Measurements from ENCODE around the gene NCOA3. TPM values are rescaled to one million over a fixed set of nuclear protein-coding genes. Genes with fewer than 3 reads are reported as not detected.

NCOA3 gene
- polyA plus RNA-seq, 3 donors = 5.3 to 8.2 (median 8.2) TPM

GRCh38 chr20:47466704-47467459, 34.8 kb upstream of the NCOA3 start:
- no peak overlapping the region for H3K27ac ChIP-seq (ENCODE audit: low read depth, low read length)
- WGBS, 3 donors = 92 to 95% (median 94%) methylated on average over 15 of the region's 15 CpGs

- no peak overlapping the region for H3K27ac ChIP-seq (ENCODE audit: low read depth, low read length)
- WGBS, 3 donors = 40 to 67% (median 61%) methylated on average over 14 of the region's 14 CpGs
Measured at GRCh38 chr20:47468290-47469050, 33.2 kb upstream of the NCOA3 start.

GRCh38 chr20:47475419-47476044, 26.2 kb upstream of the NCOA3 start:
- 88 to 97% (median 91%) methylated on average over 4 of the region's 4 CpGs for WGBS, 3 donors
- H3K27ac ChIP-seq (ENCODE audit: low read depth, low read length) = no peak overlapping the region

GRCh38 chr20:47476452-47476851, 25.2 kb upstream of the NCOA3 start:
- no peak overlapping the region for H3K27ac ChIP-seq (ENCODE audit: low read depth, low read length)
- WGBS, 3 donors = 93 to 99% (median 98%) methylated on average over 2 of the region's 2 CpGs

- WGBS, 3 donors = 94 to 97% (median 94%) methylated on average over 4 of the region's 4 CpGs
- no peak overlapping the region for H3K27ac ChIP-seq (ENCODE audit: low read depth, low read length)
Measured at GRCh38 chr20:47479093-47479492, 22.6 kb upstream of the NCOA3 start.

GRCh38 chr20:47479506-47479905, 22.2 kb upstream of the NCOA3 start:
- no peak overlapping the region for H3K27ac ChIP-seq (ENCODE audit: low read depth, low read length)

- WGBS, 3 donors = 90 to 95% (median 90%) methylated on average over 6 of the region's 6 CpGs
- H3K27ac ChIP-seq (ENCODE audit: low read depth, low read length) = no peak overlapping the region
Measured at GRCh38 chr20:47480239-47480638, 21.4 kb upstream of the NCOA3 start.

GRCh38 chr20:47480705-47481104, 21.0 kb upstream of the NCOA3 start:
- no peak overlapping the region for H3K27ac ChIP-seq (ENCODE audit: low read depth, low read length)

- 83 to 89% (median 86%) methylated on average over 15 of the region's 15 CpGs for WGBS, 3 donors
- no peak overlapping the region for H3K27ac ChIP-seq (ENCODE audit: low read depth, low read length)
Measured at GRCh38 chr20:47481330-47482216, 20.1 kb upstream of the NCOA3 start.

GRCh38 chr20:47482705-47483104, 19.0 kb upstream of the NCOA3 start:
- 86 to 96% (median 90%) methylated on average over 2 of the region's 2 CpGs for whole genome bisulfite sequencing, 3 donors
- no peak overlapping the region for H3K27ac ChIP-seq (ENCODE audit: low read depth, low read length)

GRCh38 chr20:47484303-47484702, 17.4 kb upstream of the NCOA3 start:
- H3K27ac ChIP-seq (ENCODE audit: low read depth, low read length) = no peak overlapping the region
- 90 to 93% (median 93%) methylated on average over 5 of the region's 5 CpGs for WGBS, 3 donors

- H3K27ac ChIP-seq (ENCODE audit: low read depth, low read length) = no peak overlapping the region
- 14 to 54% (median 19%) methylated on average over 4 of the region's 4 CpGs for WGBS, 3 donors
Measured at GRCh38 chr20:47487175-47487917, 14.3 kb upstream of the NCOA3 start.

GRCh38 chr20:47489448-47489872, 12.2 kb upstream of the NCOA3 start:
- WGBS, 3 donors = 61 to 89% (median 62%) methylated on average over 8 of the region's 8 CpGs
- no peak overlapping the region for H3K27ac ChIP-seq (ENCODE audit: low read depth, low read length)

GRCh38 chr20:47490795-47491194, 10.9 kb upstream of the NCOA3 start:
- no peak overlapping the region for H3K27ac ChIP-seq (ENCODE audit: low read depth, low read length)
- 81 to 93% (median 90%) methylated on average over 2 of the region's 2 CpGs for WGBS, 3 donors

GRCh38 chr20:47492284-47492683, 9.4 kb upstream of the NCOA3 start:
- H3K27ac ChIP-seq (ENCODE audit: low read depth, low read length) = no peak overlapping the region
- 92 to 94% (median 94%) methylated on average over 3 of the region's 3 CpGs for WGBS, 3 donors

- 2 to 12% (median 8%) methylated on average over 3 of the region's 3 CpGs for WGBS, 3 donors
- no peak overlapping the region for H3K27ac ChIP-seq (ENCODE audit: low read depth, low read length)
Measured at GRCh38 chr20:47493175-47493962, 8.3 kb upstream of the NCOA3 start.

GRCh38 chr20:47493963-47494293, 7.8 kb upstream of the NCOA3 start:
- 28 to 78% (median 66%) methylated on average over 2 of the region's 2 CpGs for WGBS, 3 donors
- H3K27ac ChIP-seq (ENCODE audit: low read depth, low read length) = no peak overlapping the region
